Measurements from ENCODE around the gene SDHA. TPM values are rescaled to one million over a fixed set of nuclear protein-coding genes. Genes with fewer than 3 reads are reported as not detected.

SDHA gene
- total RNA-seq, 1 donor from 2014 or later = 91.7 TPM

- FAIRE-seq (no peak), DNase-seq (ENCODE audit: low read depth) (no peak)
- no peak overlapping the region for H3K4me3 Mint-ChIP-seq (ENCODE audit: unreplicated experiment)
- Histone ChIP-seq H3K9ac (ENCODE audit: low read length) (no peak overlapping the region), H3K4me3 (ENCODE audit: insufficient read depth, low read depth, low read length) (no peak overlapping the region), H3K36me3 (ENCODE audit: insufficient read depth, low read length) (peaks cover 3% of the 10 kb centered on the region), H3K79me2 (ENCODE audit: insufficient read depth, low read length) (no peaks in the 10 kb centered on the region), H3K4me1 (ENCODE audit: insufficient read depth, low read length) (no peaks in the 10 kb centered on the region), H4K20me1 (ENCODE audit: insufficient read depth, low read length) (no peaks in the 10 kb centered on the region), H2AFZ (ENCODE audit: low read depth, low read length) (no peak overlapping the region), H3K27ac (ENCODE audit: low read depth, low read length) (no peak overlapping the region), H3K9me3 (ENCODE audit: insufficient read depth, low read depth, low read length) (no peaks in the 10 kb centered on the region), H3K4me2 (ENCODE audit: low read length) (no peak overlapping the region), H3K27me3 (ENCODE audit: insufficient read depth, low read length) (no peaks in the 10 kb centered on the region)
- H3K27me3 Mint-ChIP-seq (ENCODE audit: low read depth, unreplicated experiment) = peaks cover 22% of the 10 kb centered on the region
- no peak overlapping the region for H3K27ac Mint-ChIP-seq (ENCODE audit: unreplicated experiment)
- no peaks in the 10 kb centered on the region for H3K9me3 Mint-ChIP-seq (ENCODE audit: unreplicated experiment)
- H3K4me1 Mint-ChIP-seq (ENCODE audit: low read depth, unreplicated experiment) = peaks cover 2% of the 10 kb centered on the region
- TF ChIP-seq EZH2 (IDR thresholded peaks at IDR 0.05; ENCODE audit: insufficient read depth, low read length) (no peak), CTCF (IDR thresholded peaks at IDR 0.05; ENCODE audit: insufficient read depth, low read depth, low read length) (no peak)
- H3K36me3 Mint-ChIP-seq (ENCODE audit: low read depth, unreplicated experiment) = peaks cover 5% of the 10 kb centered on the region
Observed at GRCh38 chr5:181566-181965, 36.6 kb upstream of the SDHA start.

- TF ChIP-seq CTCF (IDR thresholded peaks at IDR 0.05; ENCODE audit: insufficient read depth, low read depth, low read length) (no peak), EZH2 (IDR thresholded peaks at IDR 0.05; ENCODE audit: insufficient read depth, low read length) (no peak)
- Histone ChIP-seq H3K79me2 (ENCODE audit: insufficient read depth, low read length) (no peaks in the 10 kb centered on the region), H3K4me1 (ENCODE audit: insufficient read depth, low read length) (no peaks in the 10 kb centered on the region), H3K9ac (ENCODE audit: low read length) (no peak overlapping the region), H3K4me2 (ENCODE audit: low read length) (no peak overlapping the region), H3K36me3 (ENCODE audit: insufficient read depth, low read length) (peaks cover 3% of the 10 kb centered on the region), H3K9me3 (ENCODE audit: insufficient read depth, low read depth, low read length) (no peaks in the 10 kb centered on the region), H2AFZ (ENCODE audit: low read depth, low read length) (no peak overlapping the region), H3K27ac (ENCODE audit: low read depth, low read length) (no peak overlapping the region), H3K27me3 (ENCODE audit: insufficient read depth, low read length) (no peaks in the 10 kb centered on the region), H4K20me1 (ENCODE audit: insufficient read depth, low read length) (no peaks in the 10 kb centered on the region), H3K4me3 (ENCODE audit: insufficient read depth, low read depth, low read length) (no peak overlapping the region)
- no peaks in the 10 kb centered on the region for H3K9me3 Mint-ChIP-seq (ENCODE audit: unreplicated experiment)
- FAIRE-seq (no peak), DNase-seq (ENCODE audit: low read depth) (no peak)
- no peak overlapping the region for H3K4me3 Mint-ChIP-seq (ENCODE audit: unreplicated experiment)
- H3K4me1 Mint-ChIP-seq (ENCODE audit: low read depth, unreplicated experiment) = no peaks in the 10 kb centered on the region
- H3K36me3 Mint-ChIP-seq (ENCODE audit: low read depth, unreplicated experiment) = peaks cover 5% of the 10 kb centered on the region
- peaks cover 19% of the 10 kb centered on the region for H3K27me3 Mint-ChIP-seq (ENCODE audit: low read depth, unreplicated experiment)
- H3K27ac Mint-ChIP-seq (ENCODE audit: unreplicated experiment) = no peak overlapping the region
Observed at GRCh38 chr5:182126-182525, 36.0 kb upstream of the SDHA start.

GRCh38 chr5:184471-184870 is 33.6 kb upstream of the SDHA start:
- no peak overlapping the region for H3K27ac ChIP-seq (ENCODE audit: low read depth, low read length)
- FAIRE-seq (no peak), DNase-seq (ENCODE audit: low read depth) (no peak)
- peaks cover 2% of the 10 kb centered on the region for H3K4me1 Mint-ChIP-seq (ENCODE audit: low read depth, unreplicated experiment)
- no peak overlapping the region for H3K4me3 ChIP-seq (ENCODE audit: insufficient read depth, low read depth, low read length)
- no peak overlapping the region for H2AFZ ChIP-seq (ENCODE audit: low read depth, low read length)
- no peak overlapping the region for H3K9ac ChIP-seq (ENCODE audit: low read length)
- no peak overlapping the region for H3K27ac Mint-ChIP-seq (ENCODE audit: unreplicated experiment)
- H3K4me3 Mint-ChIP-seq (ENCODE audit: unreplicated experiment) = no peak overlapping the region
- peaks cover 3% of the 10 kb centered on the region for H3K36me3 ChIP-seq (ENCODE audit: insufficient read depth, low read length)
- TF ChIP-seq EZH2 (IDR thresholded peaks at IDR 0.05; ENCODE audit: insufficient read depth, low read length) = no peak
- TF ChIP-seq CTCF (IDR thresholded peaks at IDR 0.05; ENCODE audit: insufficient read depth, low read depth, low read length) = no peak
- peaks cover 5% of the 10 kb centered on the region for H3K36me3 Mint-ChIP-seq (ENCODE audit: low read depth, unreplicated experiment)
- no peaks in the 10 kb centered on the region for H3K27me3 ChIP-seq (ENCODE audit: insufficient read depth, low read length)
- H3K9me3 Mint-ChIP-seq (ENCODE audit: unreplicated experiment) = no peaks in the 10 kb centered on the region
- H3K9me3 ChIP-seq (ENCODE audit: insufficient read depth, low read depth, low read length) = no peaks in the 10 kb centered on the region
- peaks cover 23% of the 10 kb centered on the region for H3K27me3 Mint-ChIP-seq (ENCODE audit: low read depth, unreplicated experiment)
- H4K20me1 ChIP-seq (ENCODE audit: insufficient read depth, low read length) = no peaks in the 10 kb centered on the region
- peaks cover 7% of the 10 kb centered on the region for H3K4me1 ChIP-seq (ENCODE audit: insufficient read depth, low read length)
- no peaks in the 10 kb centered on the region for H3K79me2 ChIP-seq (ENCODE audit: insufficient read depth, low read length)
- H3K4me2 ChIP-seq (ENCODE audit: low read length) = no peak overlapping the region

Data from astrocyte (in vitro differentiated cells and primary cell).